H4 (cell line): ENCODE measurements around the gene ARHGEF26. TPM values are rescaled to one million over a fixed set of nuclear protein-coding genes. Genes with fewer than 3 reads are reported as not detected.

Experiments
- DNase-seq: peaks from one replicate; pipeline ENCODE4 v3.0.0-alpha.2; 2015; ENCODE audit warnings: low spot score
- total RNA-seq: library from RNA; depleted of rRNA; stranded (reverse); fragments of >200 nt; shearing (Covaris generic); gene quantifications from 2 replicates; pipeline ENCODE4 v1.2.3, GENCODE V29; 2014; rRNA removed

Gene ARHGEF26
- total RNA-seq, 1 experiment from 2014 or later, result 7.1 TPM

DNA sequence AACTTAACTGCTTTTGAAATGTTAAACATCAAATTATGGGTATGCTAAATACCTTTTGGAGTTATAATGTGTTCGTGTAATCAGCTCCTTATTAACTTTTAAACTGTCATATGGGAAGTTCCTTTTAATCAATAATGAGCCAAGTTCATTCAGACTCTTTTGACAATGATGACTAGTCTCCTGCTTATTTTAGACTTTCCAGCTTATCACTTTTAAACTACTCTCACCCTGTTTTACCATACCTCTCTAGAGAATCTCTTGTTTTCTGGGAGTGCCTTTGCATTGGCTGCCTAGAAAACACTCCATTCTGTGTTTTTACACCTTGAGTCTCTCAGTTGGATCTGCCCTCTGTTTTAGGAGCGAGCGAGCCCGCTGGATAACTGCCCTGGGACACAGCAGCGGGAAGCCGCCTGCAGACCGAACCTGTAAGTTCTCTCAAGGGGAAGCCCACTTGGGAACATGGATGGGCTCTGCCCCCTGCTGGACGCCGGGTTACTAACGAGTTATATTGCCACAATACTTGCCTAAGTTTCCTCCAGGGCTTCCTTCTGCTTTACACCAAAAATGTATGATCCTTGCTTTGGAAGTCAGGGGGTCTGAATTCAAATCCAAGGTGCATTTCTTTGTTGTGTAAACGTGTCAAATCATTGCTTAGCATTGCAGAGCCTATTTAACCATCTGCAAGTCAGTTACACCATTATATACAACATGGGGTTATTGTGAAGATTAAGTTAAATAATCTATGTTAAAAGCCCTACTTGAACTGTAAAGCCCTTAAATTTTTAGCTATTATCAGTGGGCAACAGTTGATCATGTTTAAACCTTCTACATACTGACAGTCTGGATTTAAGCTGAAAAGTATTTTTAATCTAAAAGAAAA is 131.8 kb downstream of the ARHGEF26 start:
- DNase-seq, result peak; percentile 79

DNA sequence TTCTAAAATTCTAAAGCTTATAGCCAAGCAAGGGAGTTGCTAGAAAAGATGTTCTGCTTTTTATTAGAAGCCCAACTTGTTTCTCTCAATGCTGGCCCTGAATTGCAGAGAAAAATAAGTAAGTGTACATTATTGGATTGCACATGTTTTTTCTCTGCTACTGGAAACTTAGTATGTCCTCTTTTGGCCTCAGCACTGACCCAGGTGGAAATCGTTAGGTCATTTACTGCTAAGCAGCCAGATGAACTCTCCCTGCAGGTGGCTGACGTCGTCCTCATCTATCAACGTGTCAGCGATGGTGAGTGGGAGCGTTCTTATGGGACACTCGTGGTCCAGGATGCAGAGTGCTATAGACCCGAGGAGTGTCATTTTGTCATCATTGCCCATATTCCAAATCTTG is 133.3 kb downstream of the ARHGEF26 start:
- no peak for DNase-seq

DNA sequence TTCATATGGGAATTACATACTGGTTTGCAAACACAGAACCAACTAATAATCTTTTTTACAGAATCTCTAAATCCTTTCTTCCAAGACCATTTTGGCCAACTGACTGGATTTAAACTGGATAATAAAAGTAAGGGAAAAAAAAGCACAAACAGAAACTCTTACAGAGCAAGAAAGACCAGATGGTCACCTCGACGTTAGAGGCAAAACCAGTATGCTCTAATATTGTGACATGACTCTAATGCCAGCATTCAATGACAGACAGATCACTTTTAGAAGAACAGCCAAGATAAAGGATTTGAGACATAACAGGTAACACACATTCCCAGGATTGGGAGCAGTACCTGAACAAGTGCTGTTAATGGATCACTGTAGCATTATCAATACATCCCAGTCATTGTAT is 152.2 kb downstream of the ARHGEF26 start:
- no peak for DNase-seq

DNA sequence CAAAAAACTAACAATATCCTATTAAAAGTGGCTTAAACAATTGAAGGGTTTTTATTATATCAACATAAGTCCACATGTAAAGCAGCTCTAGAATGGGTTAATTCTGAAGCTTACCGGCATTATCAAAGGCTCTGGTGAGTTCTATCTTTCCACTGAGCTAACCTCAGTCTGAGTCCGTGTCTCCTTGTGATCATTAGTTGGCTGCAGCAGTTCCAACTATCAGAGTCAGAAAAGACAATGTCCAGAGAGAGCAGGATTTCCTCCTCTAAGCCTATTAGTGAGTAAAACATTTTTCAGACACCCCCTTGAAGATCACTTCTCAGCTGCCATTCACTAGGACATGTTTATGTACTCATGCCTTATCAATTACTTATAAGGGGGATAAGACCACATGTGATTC is 153.2 kb downstream of the ARHGEF26 start:
- no peak for DNase-seq

DNA sequence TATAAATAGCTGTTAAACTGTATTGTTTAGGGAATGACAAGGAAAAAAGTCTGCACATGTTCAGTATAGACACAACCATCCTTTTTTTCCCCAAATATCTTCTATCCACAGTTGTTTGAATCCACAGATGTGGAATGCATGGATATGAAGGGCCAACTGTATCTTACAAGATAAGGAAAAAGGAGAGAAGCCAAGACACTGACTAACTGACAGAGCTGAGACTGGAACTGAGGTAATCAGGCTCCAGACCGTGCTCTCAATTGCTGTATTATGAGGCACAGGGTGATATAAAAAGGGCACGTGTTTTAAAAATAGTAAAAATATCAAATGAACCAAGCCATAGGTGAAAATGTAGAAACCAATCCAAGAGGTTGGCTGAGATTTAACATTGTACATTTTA is 154.1 kb downstream of the ARHGEF26 start:
- no peak for DNase-seq

DNA sequence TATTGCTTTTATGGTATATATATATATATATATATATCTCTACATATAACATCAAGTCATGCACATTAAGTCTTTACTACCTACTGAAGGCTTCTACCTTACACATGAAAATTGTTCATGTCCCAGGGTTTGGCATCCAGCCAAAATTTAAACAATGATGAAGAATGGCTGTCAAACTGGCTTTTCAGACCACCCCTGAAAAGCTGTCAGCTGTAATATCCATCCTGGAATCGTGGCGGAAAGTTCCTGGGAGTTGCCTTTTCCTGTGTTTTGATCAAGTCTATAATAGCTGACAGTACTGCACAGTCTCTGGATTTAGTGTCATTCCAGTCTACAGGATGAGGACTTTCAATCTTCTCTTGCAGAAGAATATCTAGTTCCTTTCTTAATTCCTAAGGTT is 154.8 kb downstream of the ARHGEF26 start:
- no peak for DNase-seq

DNA sequence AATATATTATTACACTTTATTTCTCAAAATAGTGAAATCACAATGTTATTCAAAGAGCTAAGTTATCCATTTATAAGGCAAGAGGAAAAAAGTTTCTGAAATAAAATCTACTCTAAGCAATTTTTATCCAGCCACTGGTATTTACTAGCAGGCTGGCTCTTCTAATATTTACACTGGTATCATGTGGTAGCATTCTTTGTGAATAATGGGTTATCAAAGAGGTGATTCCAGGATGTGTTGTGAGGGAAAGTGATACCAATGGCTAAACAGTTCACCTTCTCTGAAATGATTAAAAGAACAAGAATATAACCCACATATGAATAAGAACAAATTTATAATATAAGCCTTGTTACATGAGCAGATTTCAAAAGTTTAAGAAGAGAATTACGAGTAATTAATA is 159.0 kb downstream of the ARHGEF26 start:
- DNase-seq, result no peak

DNA sequence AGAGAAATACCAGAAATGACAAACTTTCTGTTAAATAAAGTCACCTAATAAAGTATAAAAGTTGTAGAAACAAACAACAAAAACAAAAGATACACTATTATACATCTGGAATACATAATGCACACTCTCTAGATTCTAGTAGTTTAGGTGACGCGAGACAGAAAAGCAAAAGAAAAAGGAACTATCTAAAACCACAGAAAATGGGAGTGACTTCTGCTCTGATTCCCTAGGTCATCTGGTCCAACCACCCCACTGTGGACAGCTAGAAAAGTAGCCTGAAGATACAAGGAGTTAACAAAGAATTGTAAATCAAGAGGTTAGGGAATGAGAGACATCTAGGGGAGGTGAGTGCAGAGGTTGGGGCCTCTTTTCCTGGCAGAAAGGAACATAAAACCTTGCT is 164.0 kb downstream of the ARHGEF26 start:
- no peak for DNase-seq

DNA sequence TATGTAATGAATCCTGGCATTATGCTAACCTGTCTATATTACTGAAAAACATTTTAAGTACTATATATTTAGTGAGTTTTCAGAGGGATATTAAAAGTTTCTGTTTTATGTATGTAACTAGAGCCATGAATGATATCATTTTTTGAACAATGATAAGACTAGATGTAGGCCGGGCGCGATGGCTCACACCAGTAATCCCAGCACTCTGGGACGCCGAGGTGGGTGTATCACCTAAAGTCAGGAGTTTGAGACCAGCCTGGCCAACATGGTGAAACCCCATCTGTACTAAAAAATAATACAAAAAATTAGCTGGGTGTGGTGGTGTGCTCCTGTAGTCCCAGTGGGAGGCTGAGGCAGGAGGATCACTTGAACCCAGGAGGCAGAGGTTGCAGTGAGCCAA is 169.0 kb downstream of the ARHGEF26 start:
- no peak for DNase-seq

DNA sequence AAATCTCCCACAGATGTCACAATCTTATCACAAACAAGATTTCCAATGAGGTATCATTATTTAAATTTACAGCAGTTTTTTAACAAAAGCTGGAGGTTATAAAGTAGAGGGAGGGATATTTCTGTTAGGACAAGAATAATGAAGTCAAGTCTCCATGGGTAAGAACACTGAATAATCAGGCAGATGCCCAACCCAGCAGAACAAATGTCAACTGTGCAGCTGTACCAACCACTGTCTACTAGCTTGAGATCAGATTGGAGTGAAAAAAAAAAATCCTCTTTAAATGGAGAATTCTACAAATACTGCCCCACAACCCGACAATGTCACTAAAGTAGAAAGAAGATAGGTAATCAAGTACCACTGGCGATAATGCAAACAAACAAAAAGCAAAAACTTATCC is 172.8 kb downstream of the ARHGEF26 start:
- no peak for DNase-seq

DNA sequence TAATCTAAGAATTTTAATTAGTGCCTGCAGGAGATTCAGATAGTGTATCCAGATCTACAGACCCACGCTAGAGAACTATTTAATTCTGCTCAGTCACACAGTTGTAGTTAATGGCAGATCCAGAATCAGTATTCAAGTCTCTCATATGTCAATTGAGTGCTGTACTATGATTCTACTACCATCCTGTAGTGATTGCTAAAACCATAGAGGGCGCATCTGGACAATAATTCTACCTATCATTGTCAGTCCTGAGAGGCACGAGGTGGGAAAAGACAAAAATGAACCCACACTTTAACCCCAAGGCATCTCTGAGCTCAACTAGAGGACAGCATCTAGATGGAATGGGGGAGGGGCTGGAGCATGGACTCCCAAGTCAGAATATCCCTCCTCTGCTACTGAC is 180.4 kb downstream of the ARHGEF26 start:
- DNase-seq, result no peak

DNA sequence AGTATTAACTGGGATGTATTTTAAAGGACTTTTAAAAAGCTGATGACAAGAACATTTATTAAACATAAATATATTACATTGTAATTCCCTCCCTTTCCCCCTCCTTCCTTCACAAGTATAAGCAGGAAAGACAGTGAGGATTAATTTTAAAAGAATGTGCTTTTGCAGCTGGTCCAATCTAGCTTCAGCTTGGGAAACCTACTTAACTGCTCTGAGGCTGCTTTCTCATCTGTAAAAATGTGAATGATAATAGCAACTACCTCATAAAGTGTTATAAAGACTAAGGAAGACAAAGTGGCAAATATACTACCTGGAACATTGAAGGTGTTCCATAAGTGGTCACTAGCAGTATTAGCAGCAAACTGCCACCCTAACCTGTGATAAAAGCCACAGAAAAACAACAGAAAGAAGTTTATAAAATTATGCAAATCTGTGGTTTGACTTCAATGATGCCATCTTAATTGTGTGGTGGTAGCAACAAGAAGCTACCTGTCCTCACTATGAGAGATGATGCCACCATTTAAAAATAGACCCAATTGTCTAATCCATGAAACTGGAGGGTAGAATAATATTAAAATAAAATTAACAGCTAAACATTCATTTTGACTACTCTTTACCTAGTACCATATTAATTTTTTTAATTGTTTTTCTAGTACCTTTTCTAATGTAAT is 183.1 kb downstream of the ARHGEF26 start:
- no peak for DNase-seq

DNA sequence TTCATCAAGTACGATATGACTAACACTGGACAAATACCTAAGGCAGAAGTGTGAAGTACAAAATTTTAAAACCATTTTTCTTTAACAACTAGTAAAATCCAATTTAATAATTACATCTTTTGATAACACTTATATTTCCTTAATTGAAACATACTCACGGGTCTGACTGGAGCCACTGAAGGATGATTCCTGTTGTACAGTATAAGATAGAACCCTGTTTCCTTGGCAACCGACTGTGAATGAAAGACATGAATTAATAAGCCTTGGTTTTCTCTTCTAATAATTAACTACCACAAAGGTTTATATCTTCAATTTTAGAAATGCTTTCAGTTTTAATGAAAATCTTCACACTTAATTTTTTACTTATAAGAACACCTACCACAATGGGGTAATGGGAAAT is 183.7 kb downstream of the ARHGEF26 start:
- no peak for DNase-seq

DNA sequence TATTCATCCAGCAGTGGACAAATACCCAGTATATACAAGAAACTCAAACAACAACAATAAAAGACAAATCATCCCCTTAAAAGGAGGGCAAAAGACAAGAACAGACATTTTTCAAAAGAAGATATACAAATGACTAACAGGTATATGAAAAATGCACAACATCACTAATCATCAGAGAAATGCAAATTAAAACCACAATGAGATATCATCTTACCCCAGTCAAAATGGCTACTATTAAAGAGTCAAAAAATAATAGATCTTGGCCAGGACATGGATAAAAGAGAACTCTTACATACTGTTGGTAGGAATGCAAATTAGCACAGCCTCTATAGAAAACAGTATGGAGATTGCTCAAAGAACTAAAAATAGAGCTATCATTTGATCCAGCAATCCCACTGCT is 186.2 kb downstream of the ARHGEF26 start:
- no peak for DNase-seq

Other genes with a start within 250 kb of the ARHGEF26 start
- 25.9 and 28.8 TPM in 2 replicates for gene DHX36, start 203.1 kb downstream of the ARHGEF26 start, total RNA-seq